Activated CD8-positive, alpha-beta memory T cell treated with anti-CD3 and anti-CD28 coated beads, Interleukin-2, amount 10 ng/mL, durations not matched to agents 7 days and 5 days (primary cell): ENCODE results near the gene TRAM2. TPM values are rescaled to one million over a fixed set of nuclear protein-coding genes. Genes with fewer than 3 reads are reported as not detected.

Experiments
- ATAC-seq: fragments of 150-1000 bp; cut with Tn5 transposase; one replicate; pipeline ENCODE4 v1.10.0; 2021; ENCODE audit warnings: moderate library complexity
- CTCF ChIA-PET: fragments of 350-600 bp; sonication (Branson Sonifier 250); formaldehyde crosslinking; loops from one replicate; lab custom pipeline; 2021; ENCODE audit warnings: antibody characterized with exemption; lab: Charles Lee
- DNase-seq: peaks from one replicate; pipeline ENCODE4 v3.0.0-alpha.2; 2020
- H3K27ac Mint-ChIP-seq: one replicate; pipeline ENCODE4 v1.8.0; 2021; ENCODE audit warnings: mild to moderate bottlenecking, mixed read lengths
- H3K27me3 Mint-ChIP-seq: one replicate; pipeline ENCODE4 v1.8.0; 2021; ENCODE audit warnings: mixed read lengths
- H3K36me3 Mint-ChIP-seq: one replicate; pipeline ENCODE4 v1.8.0; 2021; ENCODE audit warnings: mild to moderate bottlenecking, mixed read lengths
- H3K4me1 Mint-ChIP-seq: one replicate; pipeline ENCODE4 v1.8.0; 2021; ENCODE audit warnings: mixed read lengths
- H3K4me3 Mint-ChIP-seq: one replicate; pipeline ENCODE4 v1.8.0; 2021; ENCODE audit warnings: mild to moderate bottlenecking, moderate library complexity, mixed read lengths
- H3K9me3 Mint-ChIP-seq: one replicate; pipeline ENCODE4 v1.8.0; 2022; ENCODE audit warnings: low read depth, mixed read lengths
- total RNA-seq, 2 experiments: library from RNA; stranded (reverse); gene quantifications; one replicate each; pipeline ENCODE4 v1.2.3, GENCODE V29; 2021

The TRAM2 gene
- total RNA-seq, 2 experiments from 2014 or later, result 1.7 to 2.8 TPM

DNA sequence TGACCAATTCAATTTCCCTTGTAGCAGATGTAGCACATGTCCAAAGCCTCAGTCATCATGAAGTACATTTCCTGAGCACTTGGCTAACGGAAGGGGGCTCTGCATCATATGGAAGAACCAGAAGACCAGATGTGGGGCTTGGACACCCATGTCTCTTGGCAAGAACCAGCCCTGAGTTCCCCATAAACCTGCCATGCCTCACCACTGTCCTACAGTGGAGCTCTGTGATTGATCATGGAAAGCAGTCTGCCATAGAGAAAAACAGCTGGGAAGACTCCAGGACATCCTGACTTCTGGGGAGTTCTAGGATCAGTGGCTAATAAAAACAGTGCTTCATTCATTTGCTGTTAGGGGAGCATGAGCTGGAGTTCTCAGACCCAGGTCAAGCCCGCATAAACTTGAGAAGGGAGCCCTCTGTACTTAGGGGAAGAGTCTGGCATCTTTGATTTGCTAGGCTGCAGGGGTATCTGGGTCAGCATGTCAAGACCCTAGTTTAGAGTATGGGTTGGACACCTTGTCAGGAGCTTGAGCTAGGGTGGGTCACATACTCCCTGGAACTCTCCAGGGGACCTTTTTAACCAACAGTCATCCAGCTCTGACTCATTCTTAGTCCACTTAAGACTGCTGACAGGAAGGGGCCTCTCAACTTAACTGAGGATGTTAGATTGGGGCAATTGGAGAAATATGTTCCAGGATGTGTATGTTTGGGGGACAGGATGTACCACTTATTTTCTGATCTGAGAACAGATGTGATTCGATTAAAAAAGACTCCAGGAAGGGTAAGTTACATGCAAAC, 26.3 kb upstream of the TRAM2 start:
- CTCF ChIA-PET, result interaction anchor here (1.6 to 2.2 kb wide), 2 partner anchors 8 to 28 kb away, joined by 3 to 7 read pairs; no protein-coding TSS in a partner anchor
- H3K27me3 Mint-ChIP-seq, result peaks cover 26% of the 10 kb centered on the region
- H3K9me3 Mint-ChIP-seq, result no peaks in the 10 kb centered on the region
- no peak overlapping the region for H3K27ac Mint-ChIP-seq
- no peaks in the 10 kb centered on the region for H3K36me3 Mint-ChIP-seq
- H3K4me3 Mint-ChIP-seq, result no peak overlapping the region
- ATAC-seq (peak; percentile 57), DNase-seq (no peak)
- peaks cover 9% of the 10 kb centered on the region for H3K4me1 Mint-ChIP-seq

GRCh38 chr6:52598824-52599190, 21.9 kb upstream of the TRAM2 start:
- no peak for DNase-seq
- no peak for ATAC-seq
- H3K27ac Mint-ChIP-seq, result no peak overlapping the region
- H3K4me1 Mint-ChIP-seq, result peaks cover 28% of the 10 kb centered on the region
- H3K27me3 Mint-ChIP-seq, result peaks cover 14% of the 10 kb centered on the region
- no peaks in the 10 kb centered on the region for H3K36me3 Mint-ChIP-seq
- no peak overlapping the region for H3K4me3 Mint-ChIP-seq
- no peaks in the 10 kb centered on the region for H3K9me3 Mint-ChIP-seq
- CTCF ChIA-PET, result interaction anchor here (1.1 to 1.7 kb wide), 3 partner anchors 180 to 183 kb away, joined by 3 to 5 read pairs (median 5); no protein-coding TSS in a partner anchor

GRCh38 chr6:52598123-52598823, 21.4 kb upstream of the TRAM2 start:
- ATAC-seq, result peak; percentile 63
- Mint-ChIP-seq H3K9me3 (no peaks in the 10 kb centered on the region), H3K36me3 (no peaks in the 10 kb centered on the region), H3K4me3 (no peak overlapping the region), H3K4me1 (peaks cover 23% of the 10 kb centered on the region), H3K27me3 (peaks cover 14% of the 10 kb centered on the region), H3K27ac (no peak overlapping the region)
- DNase-seq, result no peak
- CTCF ChIA-PET, result interaction anchor here (0.8 to 1.7 kb wide), 8 partner anchors 21 to 198 kb away, joined by 3 to 5 read pairs (median 4); no protein-coding TSS in a partner anchor

DNA sequence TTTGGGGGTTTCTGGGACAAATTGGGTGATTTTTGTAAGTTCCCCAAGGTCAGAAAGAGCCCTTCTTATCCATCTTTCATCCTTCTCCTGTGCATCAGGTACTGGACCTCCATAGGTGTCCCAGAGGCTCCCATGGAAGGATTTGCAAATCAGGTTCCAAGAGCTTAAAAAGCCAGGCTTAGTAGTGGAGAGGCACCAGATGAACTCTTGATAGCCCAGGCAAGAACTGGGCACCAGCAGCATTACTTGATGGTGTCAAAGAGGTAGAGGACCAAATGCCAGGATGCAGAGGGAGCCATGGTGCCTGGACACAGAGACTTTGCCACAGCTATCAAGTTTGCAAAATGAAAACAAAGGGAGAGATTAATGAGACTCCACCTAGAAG, 20.9 kb upstream of the TRAM2 start:
- CTCF ChIA-PET, result interaction anchor here (0.8 to 1.7 kb wide), 10 partner anchors 20 to 198 kb away, joined by 3 to 5 read pairs (median 4); no protein-coding TSS in a partner anchor
- Mint-ChIP-seq H3K27ac (no peak overlapping the region), H3K4me3 (no peak overlapping the region), H3K27me3 (peaks cover 14% of the 10 kb centered on the region), H3K36me3 (no peaks in the 10 kb centered on the region), H3K4me1 (peaks cover 21% of the 10 kb centered on the region), H3K9me3 (no peaks in the 10 kb centered on the region)
- DNase-seq, result no peak
- ATAC-seq, result no peak

DNA sequence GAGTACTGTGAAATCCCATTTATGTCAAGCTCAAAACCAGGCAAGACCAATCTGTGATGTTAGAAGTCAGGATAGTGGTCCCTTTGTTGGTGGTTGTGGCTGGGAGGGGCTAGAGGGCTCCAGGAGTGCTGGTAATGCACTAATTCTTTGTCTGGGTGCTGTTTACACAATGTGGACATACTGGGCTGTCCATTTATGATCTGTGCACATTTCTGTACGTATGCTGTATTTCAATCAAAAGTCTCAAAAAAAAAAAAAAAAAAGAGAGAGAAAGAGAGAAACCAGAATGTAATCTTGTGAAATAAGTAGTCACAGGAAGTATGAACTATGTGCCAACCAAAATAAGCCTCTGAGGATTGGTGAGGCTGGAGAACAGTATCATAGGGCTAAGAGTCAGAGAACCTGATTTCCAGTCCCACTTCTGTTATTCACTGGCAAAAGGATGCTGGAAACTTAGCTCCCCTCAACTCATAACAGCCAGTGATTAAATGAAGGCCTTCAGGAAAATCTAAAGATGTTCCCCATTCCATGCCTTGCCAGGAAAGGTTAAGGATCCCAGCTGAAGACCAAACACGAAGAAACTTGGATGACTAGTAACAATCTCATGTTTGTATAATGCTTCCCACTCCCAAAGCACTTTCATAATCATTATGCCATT, 19.6 kb upstream of the TRAM2 start:
- no peak overlapping the region for H3K4me3 Mint-ChIP-seq
- CTCF ChIA-PET, result interaction anchor here (0.9 to 2.5 kb wide), 7 partner anchors 20 to 310 kb away, joined by 3 to 17 read pairs (median 4); partner anchors contain the start of gene TRAM2
- no peaks in the 10 kb centered on the region for H3K9me3 Mint-ChIP-seq
- H3K27me3 Mint-ChIP-seq, result peaks cover 11% of the 10 kb centered on the region
- H3K27ac Mint-ChIP-seq, result no peak overlapping the region
- peaks cover 21% of the 10 kb centered on the region for H3K4me1 Mint-ChIP-seq
- ATAC-seq (no peak), DNase-seq (no peak)
- H3K36me3 Mint-ChIP-seq, result no peaks in the 10 kb centered on the region

DNA sequence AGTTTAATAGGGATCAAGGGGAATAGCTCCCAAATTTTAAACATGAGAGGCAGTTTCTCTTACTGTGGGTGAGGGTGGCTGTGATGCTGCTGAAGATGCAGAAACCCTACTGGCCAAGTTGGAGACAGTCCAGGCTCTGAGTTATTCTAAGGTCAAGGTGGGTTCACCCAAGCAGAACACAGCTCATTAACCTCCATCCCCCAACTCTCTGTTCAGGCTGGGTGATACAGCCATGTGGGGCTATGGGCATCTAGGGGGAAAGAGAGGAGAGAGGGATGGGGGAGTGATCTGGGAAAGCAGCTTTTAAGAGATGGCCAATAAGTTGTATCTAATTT, 18.9 kb upstream of the TRAM2 start:
- DNase-seq (peak; percentile 33), ATAC-seq (no peak)
- no peaks in the 10 kb centered on the region for H3K36me3 Mint-ChIP-seq
- H3K27me3 Mint-ChIP-seq, result peaks cover 6% of the 10 kb centered on the region
- peaks cover 21% of the 10 kb centered on the region for H3K4me1 Mint-ChIP-seq
- no peak overlapping the region for H3K27ac Mint-ChIP-seq
- no peak overlapping the region for H3K4me3 Mint-ChIP-seq
- CTCF ChIA-PET, result interaction anchor here (0.9 to 2.5 kb wide), 7 partner anchors 12 to 332 kb away, joined by 3 to 17 read pairs (median 4); partner anchors contain the start of gene TRAM2
- H3K9me3 Mint-ChIP-seq, result no peaks in the 10 kb centered on the region

- H3K27ac Mint-ChIP-seq, result no peak overlapping the region
- peaks cover 21% of the 10 kb centered on the region for H3K4me1 Mint-ChIP-seq
- no peak overlapping the region for H3K4me3 Mint-ChIP-seq
- ATAC-seq, result peak; percentile 41
- peaks cover 4% of the 10 kb centered on the region for H3K27me3 Mint-ChIP-seq
- CTCF ChIA-PET, result interaction anchor here (0.5 to 2.5 kb wide), 10 partner anchors 9 to 498 kb away, joined by 3 to 17 read pairs (median 4); partner anchors contain the start of gene TRAM2
- H3K9me3 Mint-ChIP-seq, result no peaks in the 10 kb centered on the region
- H3K36me3 Mint-ChIP-seq, result no peaks in the 10 kb centered on the region
- DNase-seq, result peak; percentile 37
These were observed 18.3 kb upstream of the TRAM2 start for GRCh38 chr6:52595000-52595795.

DNA sequence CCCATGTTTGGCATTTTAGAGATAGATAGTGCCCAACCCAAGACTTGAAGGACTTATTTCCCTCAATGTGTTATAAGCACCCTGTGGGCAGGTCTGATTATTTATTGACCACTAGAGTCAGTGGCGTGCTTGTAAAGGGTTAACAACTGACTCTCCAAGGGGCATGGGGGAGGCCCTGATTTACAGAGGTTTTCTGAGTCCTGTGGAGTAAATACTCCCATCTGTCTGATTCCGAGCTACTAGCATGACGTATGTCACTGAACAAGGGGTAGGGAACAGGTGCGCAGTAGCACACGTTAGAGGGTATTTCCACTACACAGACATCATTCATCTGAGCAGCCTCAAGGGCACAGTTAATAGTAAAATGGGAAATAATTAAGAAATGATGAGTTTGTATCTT, 17.4 kb upstream of the TRAM2 start:
- ATAC-seq, result no peak
- CTCF ChIA-PET, result interaction anchor here (1.1 to 2.5 kb wide), 4 partner anchors 10 to 17 kb away, joined by 4 to 17 read pairs (median 6); partner anchors contain the start of gene TRAM2
- Mint-ChIP-seq H3K36me3 (no peaks in the 10 kb centered on the region), H3K4me3 (no peak overlapping the region), H3K4me1 (peaks cover 21% of the 10 kb centered on the region), H3K9me3 (no peaks in the 10 kb centered on the region), H3K27ac (no peak overlapping the region), H3K27me3 (no peaks in the 10 kb centered on the region)
- peak; percentile 23 for DNase-seq

GRCh38 chr6:52591832-52592231, 15.0 kb upstream of the TRAM2 start:
- Mint-ChIP-seq H3K27ac (no peak overlapping the region), H3K36me3 (no peaks in the 10 kb centered on the region), H3K27me3 (peaks cover 4% of the 10 kb centered on the region), H3K4me1 (peaks cover 14% of the 10 kb centered on the region), H3K4me3 (no peak overlapping the region), H3K9me3 (no peaks in the 10 kb centered on the region)
- CTCF ChIA-PET, result interaction anchor here (1.1 to 1.9 kb wide), 2 partner anchors 15 to 61 kb away, joined by 3 to 8 read pairs; partner anchors contain the start of gene TRAM2
- DNase-seq (no peak), ATAC-seq (no peak)

DNA sequence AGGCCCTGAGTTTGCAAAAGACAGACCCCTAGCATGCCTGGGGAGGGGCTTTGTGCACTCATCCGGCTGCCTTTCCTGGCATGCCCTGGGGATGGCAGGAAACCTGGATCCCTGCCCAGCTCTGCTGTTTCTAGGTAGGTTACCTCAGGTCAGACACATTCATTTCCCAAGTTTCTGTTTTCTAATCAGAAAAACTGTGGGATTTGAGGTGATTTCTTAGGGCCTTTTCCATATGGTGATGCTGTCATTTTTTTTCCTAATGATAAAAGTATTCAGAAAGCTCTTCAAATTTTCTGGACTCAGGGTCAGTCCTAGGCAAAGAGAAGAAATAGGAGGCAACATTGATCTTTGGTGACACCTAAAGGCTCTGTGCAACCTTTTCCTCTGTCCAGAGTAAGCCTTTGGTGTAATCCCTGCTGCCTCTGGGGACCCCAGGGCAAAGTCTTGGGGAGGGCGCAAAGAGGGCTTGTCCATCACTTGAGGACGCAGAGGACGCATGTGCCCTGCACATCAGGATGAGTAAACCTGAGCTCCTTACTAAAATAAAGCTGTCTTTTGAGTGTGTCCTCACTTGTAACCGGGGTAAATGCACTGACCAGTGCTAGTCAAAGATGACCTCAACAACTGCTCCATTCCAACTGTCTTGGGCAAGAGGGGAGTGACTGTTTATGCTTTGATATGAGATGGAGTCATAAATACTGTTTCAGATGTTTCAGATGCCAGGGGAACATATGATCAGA, 13.5 kb upstream of the TRAM2 start:
- CTCF ChIA-PET, result interaction anchor here (0.7 to 1.4 kb wide), 6 partner anchors 13 to 175 kb away, joined by 3 to 5 read pairs (median 4); partner anchors contain the start of gene TRAM2
- DNase-seq, result no peak

GRCh38 chr6:52588710-52589091, 11.8 kb upstream of the TRAM2 start:
- CTCF ChIA-PET, result no interaction called here
- Mint-ChIP-seq H3K4me1 (no peaks in the 10 kb centered on the region), H3K27me3 (peaks cover 5% of the 10 kb centered on the region), H3K36me3 (no peaks in the 10 kb centered on the region), H3K9me3 (no peaks in the 10 kb centered on the region), H3K27ac (no peak overlapping the region), H3K4me3 (no peak overlapping the region)
- ATAC-seq, result no peak
- DNase-seq, result no peak

More for the DNA sequence above, 13.5 kb upstream of the TRAM2 start:
- Mint-ChIP-seq H3K4me3 (no peak overlapping the region), H3K4me1 (peaks cover 10% of the 10 kb centered on the region), H3K9me3 (no peaks in the 10 kb centered on the region), H3K27ac (no peak overlapping the region), H3K36me3 (no peaks in the 10 kb centered on the region), H3K27me3 (peaks cover 5% of the 10 kb centered on the region)
- no peak for ATAC-seq
